NCI-H2227 (cell line): ENCODE measurements around the gene MC1R.
"Not testable (repeated sequence)": the region's sequence is repeated elsewhere in the genome, so short reads cannot be mapped to it uniquely, and the experiment has no call there.

ENCODE experiments used
- DNase-seq: peaks from one replicate; lab custom pipeline; 2025; ENCODE audit not compliant: unreplicated experiment; lab: John Stamatoyannopoulos, UW

The MC1R gene

GRCh38 chr16:89934019-89934418 is 15.4 kb downstream of the MC1R start:
- DNase-seq: not testable (repeated sequence)

GRCh38 chr16:89934611-89935553 is 16.2 kb downstream of the MC1R start:
- DNase-seq: no peak

- not testable (repeated sequence) for DNase-seq
Observed at GRCh38 chr16:89935620-89936019, 17.0 kb downstream of the MC1R start.

- no peak for DNase-seq
Observed at GRCh38 chr16:89936034-89936433, 17.4 kb downstream of the MC1R start.

- DNase-seq: no peak
Observed at GRCh38 chr16:89936508-89936907, 17.8 kb downstream of the MC1R start.

GRCh38 chr16:89936981-89937380 is 18.3 kb downstream of the MC1R start:
- no peak for DNase-seq

GRCh38 chr16:89938175-89938885 is 19.7 kb downstream of the MC1R start:
- DNase-seq: no peak

- DNase-seq: no peak
Observed at GRCh38 chr16:89944773-89945172, 26.1 kb downstream of the MC1R start.

- DNase-seq: no peak
Observed at GRCh38 chr16:89945654-89946053, 27.0 kb downstream of the MC1R start.

- DNase-seq: no peak
Observed at GRCh38 chr16:89946515-89946914, 27.9 kb downstream of the MC1R start.

GRCh38 chr16:89949121-89949742 is 30.6 kb downstream of the MC1R start:
- no peak for DNase-seq

- no peak for DNase-seq
Observed at GRCh38 chr16:89949756-89950155, 31.1 kb downstream of the MC1R start.

- no peak for DNase-seq
Observed at GRCh38 chr16:89951509-89951908, 32.8 kb downstream of the MC1R start.

- DNase-seq: no peak
Observed at GRCh38 chr16:89952049-89952448, 33.4 kb downstream of the MC1R start.

- DNase-seq: no peak
Observed at GRCh38 chr16:89952551-89952950, 33.9 kb downstream of the MC1R start.

- DNase-seq: no peak
Observed at GRCh38 chr16:89953671-89954406, 35.2 kb downstream of the MC1R start.

- DNase-seq: no peak
Observed at GRCh38 chr16:89954462-89954861, 35.8 kb downstream of the MC1R start.

- DNase-seq: no peak
Observed at GRCh38 chr16:89955001-89955685, 36.5 kb downstream of the MC1R start.

- no peak for DNase-seq
Observed at GRCh38 chr16:89956505-89957215, 38.0 kb downstream of the MC1R start.
